ENCODE measurements around the gene PXK.

DNA sequence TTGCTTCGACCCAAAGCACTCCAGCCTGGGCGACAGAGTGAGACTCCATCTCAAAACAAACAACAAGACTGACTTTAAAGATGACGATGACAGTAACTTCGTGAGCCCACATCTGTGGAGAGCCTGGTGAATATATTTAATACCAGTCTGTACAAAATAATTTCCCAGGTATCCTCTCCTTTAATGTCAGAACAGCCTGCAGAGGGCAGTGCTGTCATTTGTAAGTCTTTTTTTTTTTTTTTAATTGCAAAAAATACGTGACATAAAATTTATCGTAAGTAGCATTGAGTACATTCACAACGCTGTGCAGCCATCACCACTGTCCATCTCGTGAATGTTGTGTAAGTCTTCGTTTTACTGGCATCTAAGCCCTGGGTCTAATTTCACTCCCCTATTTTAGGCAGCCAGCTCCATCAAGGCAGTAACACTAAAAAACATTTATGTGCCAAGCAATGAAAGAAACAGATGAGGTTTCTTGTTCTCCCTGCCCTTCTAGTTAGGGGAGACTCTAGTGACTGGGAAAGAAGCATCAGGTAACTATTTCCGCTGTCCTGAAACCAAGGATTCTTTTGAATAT, 25.0 kb upstream of the PXK start:
- TF ChIP-seq EZH2 (IDR thresholded peaks at IDR 0.05) (no peak), POLR2AphosphoS5 (IDR thresholded peaks at IDR 0.05; ENCODE audit: borderline replicate concordance, low read depth, low read length) (no peak)

Data from SK-N-MC (cell line).